HG02588 (cell line): Measurements from ENCODE around the gene CPT2.

ENCODE experiments used
- ATAC-seq: cut with Tn5 transposase; IDR thresholded peaks from one replicate; pipeline ENCODE4 v1.9.1; 2021; ENCODE audit warnings: mild to moderate bottlenecking, moderate library complexity; ENCODE audit not compliant: unreplicated experiment

Gene CPT2

DNA sequence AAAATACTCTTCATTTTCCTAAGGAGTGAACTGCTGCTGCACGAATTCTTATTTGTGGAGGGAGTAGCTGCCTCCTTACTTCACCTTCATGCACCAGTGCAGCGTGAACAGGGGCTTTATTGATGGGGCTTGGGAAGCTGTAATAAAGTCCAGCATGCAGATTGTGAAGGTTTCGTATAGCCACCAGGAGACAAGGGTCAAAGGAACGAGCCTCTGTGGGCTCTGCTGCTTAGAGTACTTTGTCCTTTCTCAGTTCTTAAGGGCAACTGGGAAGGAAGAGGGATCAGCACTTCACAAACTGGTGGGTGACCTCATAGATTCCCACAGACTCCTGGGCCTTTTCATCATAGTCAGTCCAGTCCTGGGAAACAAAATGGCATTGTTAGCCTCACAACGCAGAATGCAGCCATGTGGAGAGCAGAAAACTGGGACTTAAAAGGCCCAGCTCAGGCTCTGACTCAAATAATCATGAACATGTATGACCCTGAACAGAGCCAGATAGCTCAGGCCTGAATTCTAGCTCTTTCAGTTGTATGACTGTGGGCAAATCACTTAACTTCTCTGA, 17.8 kb downstream of the CPT2 start:
- no peak for ATAC-seq

- ATAC-seq = no peak
Observed at GRCh38 chr1:53218201-53218600, 21.6 kb downstream of the CPT2 start.

DNA sequence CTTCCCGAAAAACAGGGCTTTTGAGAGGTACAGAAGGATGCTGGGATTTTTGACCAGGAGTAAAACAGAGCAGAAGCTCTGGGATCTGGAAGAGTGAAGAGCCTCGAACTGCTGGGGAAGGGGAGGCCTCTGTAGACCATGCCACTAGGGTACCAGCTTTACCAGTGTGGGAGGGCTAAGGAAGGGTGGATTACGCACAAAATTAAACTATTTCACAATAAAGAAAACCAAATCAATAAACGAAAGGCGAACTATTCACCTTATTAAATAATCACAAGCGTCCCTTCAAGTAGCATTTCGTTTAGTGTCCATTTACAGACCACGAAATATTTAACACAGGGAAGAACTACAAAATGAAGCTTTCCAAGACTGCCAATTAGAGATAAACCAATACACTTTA, 23.1 kb downstream of the CPT2 start:
- ATAC-seq = no peak

- peak; percentile 89 for ATAC-seq
Observed at GRCh38 chr1:53220171-53220961, 23.7 kb downstream of the CPT2 start, which contains the start of gene CZIB. Gene CZIB (minus strand): TSS chr1:53220634. CDS start chr1:53220575, 59 bp downstream.

DNA sequence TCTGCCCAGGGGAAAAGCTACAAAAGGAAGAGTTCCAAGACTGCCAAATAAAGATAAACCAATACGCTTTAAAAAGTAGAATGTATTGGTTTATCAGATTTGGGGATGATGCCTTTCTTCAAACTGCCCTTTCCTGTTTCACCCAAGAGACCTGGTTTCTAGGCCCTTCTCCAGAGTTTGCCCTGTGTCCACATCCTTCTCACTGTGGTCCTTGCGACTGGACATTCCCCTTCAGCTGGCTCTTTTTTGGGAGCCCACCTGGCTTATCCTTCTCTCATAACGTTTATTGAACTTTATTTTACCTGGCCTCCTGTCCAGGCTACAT, 24.3 kb downstream of the CPT2 start:
- no peak for ATAC-seq

DNA sequence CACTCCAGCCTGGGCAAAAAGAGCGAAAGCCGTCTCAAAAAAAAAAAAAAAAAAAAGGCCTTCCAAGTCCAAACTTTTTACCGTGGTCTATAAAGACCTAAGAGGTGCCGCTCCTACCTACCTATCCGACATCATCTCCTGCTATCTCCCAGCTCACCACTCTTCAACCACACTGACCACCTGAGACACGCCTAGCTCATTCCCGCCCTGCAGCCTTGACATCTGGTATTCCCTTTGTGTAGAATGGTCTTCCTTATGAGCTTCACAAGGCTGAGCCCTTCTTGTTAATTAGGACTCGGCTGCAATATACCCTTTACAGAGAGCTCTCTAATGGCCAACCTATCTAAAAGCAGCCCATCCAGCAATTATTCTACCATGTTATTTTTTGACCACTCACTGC, 41.0 kb downstream of the CPT2 start:
- no peak for ATAC-seq

GRCh38 chr1:53238197-53239155, 41.9 kb downstream of the CPT2 start, which contains the start of gene MAGOH:
Gene MAGOH (minus strand): TSS chr1:53238518. CDS start chr1:53238448, 70 bp downstream.
- ATAC-seq = peak; percentile 94

- no peak for ATAC-seq
Observed at GRCh38 chr1:53241828-53242227, 45.2 kb downstream of the CPT2 start.

DNA sequence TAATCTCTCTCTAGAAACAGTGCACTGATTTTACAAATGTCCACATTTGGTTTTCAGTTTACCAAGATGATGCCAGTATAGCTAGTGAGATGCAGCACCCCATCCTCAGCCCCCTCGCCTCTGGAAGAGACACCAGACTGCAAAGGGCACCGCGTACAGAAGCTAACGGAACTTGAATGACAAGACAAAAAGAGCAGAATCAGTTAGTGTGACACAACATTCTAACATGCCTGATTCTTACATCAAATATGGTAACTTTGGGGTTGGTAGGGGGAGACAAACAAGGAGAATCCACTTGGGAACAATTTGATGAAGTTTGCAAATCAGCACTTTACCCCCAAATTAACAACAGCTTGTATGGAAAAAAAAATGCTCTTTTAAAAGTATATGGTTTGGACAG, 45.8 kb downstream of the CPT2 start:
- no peak for ATAC-seq

DNA sequence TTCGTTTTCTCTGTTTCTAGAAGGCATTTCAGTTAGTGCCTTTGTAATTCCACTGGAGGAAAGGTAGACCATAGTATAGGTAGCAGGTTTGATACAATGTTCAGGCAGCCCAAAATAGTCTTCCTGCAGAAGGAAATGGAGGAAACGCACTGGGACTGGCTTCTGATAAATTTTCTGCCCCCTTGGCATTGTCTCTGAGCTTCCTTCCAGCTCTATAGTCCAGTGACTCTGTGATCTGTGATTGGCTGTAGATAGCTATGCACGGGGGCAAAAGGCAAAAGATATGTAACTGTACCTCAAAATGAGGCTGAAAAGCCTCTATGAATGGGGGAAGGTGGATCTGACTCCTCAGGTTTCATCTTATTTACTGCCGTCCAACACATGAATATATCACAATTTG, 47.5 kb downstream of the CPT2 start:
- ATAC-seq = no peak

DNA sequence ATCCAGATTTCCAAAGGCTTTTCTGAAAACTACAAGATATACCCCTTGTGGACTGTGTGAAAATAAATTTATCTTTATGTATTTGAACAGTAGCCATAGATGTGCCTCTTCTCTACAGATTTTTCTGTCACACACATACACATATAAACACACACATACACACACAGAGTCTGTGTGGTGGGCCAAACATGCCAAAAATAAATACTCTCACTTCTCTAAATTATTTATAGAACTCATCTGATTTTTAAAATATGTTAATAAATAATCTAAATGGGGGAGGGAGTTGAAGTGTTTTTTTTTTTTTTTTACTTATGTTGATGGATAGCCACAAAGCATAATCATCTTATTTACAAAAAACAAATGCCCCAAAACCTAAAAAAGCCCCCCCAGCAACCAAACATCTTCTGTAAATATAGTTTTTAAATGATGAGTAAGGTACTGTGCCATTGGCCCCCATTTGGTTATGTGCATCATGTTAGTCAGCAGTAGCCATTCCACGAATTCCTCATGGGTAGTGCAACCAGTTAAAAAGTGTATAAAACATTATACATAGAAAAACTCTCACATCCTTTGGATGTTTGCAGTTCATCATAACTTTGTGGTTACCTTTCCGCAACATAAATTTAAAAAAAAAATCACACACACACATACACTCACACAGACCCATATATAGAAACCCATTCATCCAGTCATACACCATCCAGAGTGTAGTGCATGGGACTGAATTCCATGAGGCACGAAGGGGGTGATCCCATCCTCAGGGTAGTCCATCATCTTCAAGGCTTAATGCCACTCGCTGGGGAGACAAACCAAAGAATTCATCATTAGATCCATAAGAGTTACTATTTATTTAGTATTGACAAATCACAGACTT, 49.9 kb downstream of the CPT2 start:
- ATAC-seq = no peak

- ATAC-seq = no peak
Observed at GRCh38 chr1:53249706-53250105, 53.1 kb downstream of the CPT2 start.

DNA sequence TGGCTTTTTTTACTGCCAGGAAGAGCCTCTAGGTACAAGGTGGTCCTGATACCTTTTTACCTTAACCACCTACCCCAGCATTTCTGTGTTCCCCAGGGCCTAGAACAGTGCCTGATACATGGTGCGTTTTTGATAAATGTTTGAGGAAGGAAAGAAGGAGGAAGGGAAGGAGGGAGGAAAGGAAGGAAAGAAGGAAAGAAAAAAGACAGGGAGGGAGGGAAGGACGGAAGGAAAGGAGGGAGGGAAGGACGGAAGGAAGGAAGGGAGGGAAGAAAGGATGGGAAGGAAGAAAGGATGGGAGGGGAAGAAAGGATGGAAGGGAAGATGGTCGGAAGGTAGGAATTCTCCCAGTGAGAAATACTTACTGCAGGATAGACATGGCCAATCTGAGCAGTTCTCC, 53.7 kb downstream of the CPT2 start:
- ATAC-seq = no peak

DNA sequence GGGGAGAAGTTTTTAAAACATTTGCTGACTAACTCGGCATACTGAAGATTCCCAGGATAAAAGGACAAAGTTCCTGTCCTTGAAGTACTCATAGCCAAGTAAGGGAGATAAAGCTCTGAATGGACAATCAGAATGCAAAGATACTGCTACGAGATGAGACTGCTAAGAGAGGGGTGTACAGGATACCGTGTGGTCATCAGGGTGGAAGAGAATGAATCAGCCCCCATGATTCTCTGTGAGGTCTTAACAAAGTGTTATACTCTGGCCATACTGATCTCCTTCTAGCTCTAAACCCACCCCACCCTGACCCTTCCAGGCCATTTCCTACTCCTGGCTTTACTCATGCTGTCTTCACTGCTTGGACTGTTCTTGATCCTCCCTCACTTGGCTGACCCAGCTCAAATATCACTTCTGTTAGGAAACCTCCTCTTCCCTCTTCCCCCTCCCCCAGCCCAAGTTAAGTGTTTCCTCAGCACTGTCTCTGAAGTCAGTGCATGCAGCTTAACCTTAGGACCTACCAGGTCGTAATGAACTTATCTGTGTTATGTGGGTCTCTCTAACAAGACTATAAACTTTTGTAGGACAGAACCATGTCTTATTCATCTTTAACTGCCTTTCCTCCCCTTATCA, 57.5 kb downstream of the CPT2 start:
- no peak for ATAC-seq

GRCh38 chr1:53255031-53255430, 58.4 kb downstream of the CPT2 start:
- ATAC-seq = no peak

DNA sequence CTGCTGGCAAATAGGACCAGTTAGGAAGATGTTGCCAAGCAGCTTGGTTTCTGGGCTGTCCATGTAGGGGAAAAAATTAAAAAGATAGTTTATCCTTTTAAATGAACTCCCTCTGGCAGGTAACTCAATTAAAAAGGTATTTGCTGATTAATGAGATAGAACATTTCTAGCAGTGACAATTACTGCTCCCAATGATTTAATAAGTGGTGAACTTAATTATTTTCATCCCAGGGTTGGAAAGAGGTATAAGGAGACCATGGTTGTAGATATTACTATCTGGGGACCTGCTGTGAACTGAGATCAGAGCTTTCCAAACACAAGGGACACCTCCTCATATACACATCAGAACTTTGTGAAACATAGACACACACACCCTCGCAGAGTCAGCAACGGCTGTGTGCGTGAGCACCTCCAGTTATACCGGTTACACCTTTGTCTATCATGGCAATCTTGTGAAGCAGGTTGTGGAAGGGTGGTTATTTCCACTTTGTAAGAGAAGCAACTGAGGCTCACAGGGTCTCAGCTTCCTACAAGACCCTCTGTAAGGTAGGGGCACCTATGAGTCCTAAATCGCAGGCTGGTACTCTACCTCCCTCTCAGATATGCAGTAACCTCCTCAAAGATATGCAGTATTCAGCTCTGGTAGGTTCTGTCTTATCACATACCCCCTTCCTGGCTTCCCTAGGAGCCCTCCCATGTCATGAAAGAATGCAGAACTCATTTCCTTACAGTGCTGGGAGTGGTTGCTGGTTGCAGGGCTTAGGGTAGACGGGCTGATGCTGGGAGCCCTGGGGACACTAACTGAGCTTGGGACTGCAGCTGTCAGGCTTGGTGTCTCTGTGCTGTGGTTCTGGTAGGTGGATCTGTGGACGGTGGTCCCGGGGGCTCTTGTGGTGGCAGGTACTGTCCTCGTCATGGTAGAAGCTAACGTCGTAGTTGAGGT, 60.2 kb downstream of the CPT2 start:
- no peak for ATAC-seq

DNA sequence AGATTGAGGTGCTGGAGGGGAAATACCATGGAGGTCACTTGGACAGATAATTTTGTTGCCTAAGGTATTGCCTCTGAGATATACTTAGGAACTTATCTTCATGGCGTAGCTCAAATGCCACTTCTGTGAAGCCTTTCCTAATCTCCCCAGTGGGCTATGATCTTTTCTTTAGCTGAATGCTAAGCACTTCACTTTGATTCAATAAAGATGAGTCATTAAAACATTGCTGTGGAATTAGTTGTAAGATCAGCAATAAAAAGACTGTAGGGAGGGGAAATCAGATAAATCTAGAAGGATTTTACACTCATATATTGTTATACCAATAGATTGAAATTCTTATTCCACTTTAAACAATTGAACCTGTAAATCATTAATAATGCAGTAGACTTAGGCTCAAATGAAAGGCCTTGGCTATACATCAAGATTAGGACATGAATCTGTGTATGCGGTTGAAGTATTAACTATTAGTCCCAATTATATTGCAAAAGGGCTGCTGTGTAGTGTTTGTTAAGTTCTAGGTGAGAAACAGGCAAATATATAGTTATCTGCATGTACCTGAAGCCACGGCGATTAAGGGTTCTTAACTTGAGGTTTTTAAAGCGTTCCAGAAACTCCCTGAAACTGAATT, 60.9 kb downstream of the CPT2 start:
- ATAC-seq = no peak

DNA sequence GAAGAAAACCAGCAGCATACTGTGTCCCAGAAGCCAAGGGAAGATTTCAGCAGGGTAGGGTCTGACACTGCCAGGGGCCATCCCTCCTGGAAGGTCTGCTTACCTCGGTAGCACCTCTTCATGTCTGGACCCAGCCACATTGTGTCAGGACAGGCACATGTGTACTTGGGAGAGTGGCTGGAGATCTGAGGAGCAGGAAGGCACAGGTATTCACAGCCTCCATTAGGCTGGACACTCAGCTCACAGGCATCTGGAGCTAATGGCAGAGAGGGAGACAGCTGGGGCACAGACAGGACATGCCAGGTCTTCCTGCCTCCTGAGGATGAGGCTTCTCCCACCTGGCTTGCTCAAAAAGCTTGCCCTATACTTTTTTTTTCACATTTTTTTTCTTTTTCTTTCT, 61.6 kb downstream of the CPT2 start:
- no peak for ATAC-seq

DNA sequence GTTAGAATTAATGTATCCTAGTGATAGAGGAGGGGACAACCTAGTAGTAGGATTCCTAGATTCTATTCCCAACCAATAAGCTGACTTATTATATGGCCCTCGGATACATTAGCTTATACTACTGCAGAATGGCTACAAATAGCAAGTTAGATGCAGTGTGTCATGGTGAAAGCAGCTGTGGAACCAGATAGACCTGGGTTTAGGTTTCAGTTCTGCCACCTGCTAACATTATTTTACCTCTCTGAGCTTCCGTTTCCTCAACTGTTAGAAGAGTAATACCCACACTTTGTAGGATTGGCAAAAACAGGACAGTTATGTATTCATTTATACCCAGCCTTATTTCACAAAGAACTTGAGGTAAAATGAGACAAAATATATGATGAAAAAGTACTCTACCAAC, 63.3 kb downstream of the CPT2 start:
- ATAC-seq = peak; percentile 68
